Lower leg skin (tissue), 4 donors: ENCODE measurements around the gene GRIP2. TPM values are rescaled to one million over a fixed set of nuclear protein-coding genes. Genes with fewer than 3 reads are reported as not detected.

ENCODE experiments used
- DNase-seq, 2 donors: peaks; one replicate each; pipeline ENCODE4 v3.0.0-alpha.2; 2019; ENCODE audit warnings: low spot score in 2 of 2
- H3K4me3 ChIP-seq: fragments of 200-600 bp; sonication (generic); 2 replicates; pipeline ENCODE4 v1.5.1; 2017; ENCODE audit warnings: mild to moderate bottlenecking, low read depth; ENCODE audit not compliant: poor library complexity, severe bottlenecking
- CTCF ChIP-seq, 3 donors: fragments of 450-650 bp; IDR thresholded peaks; one replicate each; pipeline ENCODE4 v1.5.1; 2016; ENCODE audit warnings: antibody characterized with exemption in 3 of 3, mild to moderate bottlenecking in 3 of 3, moderate library complexity in 2 of 3
- POLR2A ChIP-seq, 2 donors: fragments of 450-650 bp; IDR thresholded peaks; one replicate each; pipeline ENCODE4 v1.6.1; 2016 to 2017; ENCODE audit warnings: antibody characterized with exemption in 2 of 2, mild to moderate bottlenecking in 1 of 2, moderate library complexity in 1 of 2
- WGBS, 2 donors: methylation state at CpG; one replicate each; pipeline ENCODE4 v1.1.5; 2018; 5-methylcytosine and 5-hydroxymethylcytosine counted together
- intact Hi-C: fragments of 100-400 bp; cut with DNase I; formaldehyde crosslinking; loops from one replicate; pipeline ENCODE4 v1.15.0; 2023; ENCODE audit warnings: low total_unique reads
- total RNA-seq, 4 donors: library from RNA; depleted of rRNA; stranded (reverse); fragments of >200 nt; gene quantifications; one replicate each; pipeline ENCODE4 v1.1.0, GENCODE V29; 2016

GRIP2 gene
- total RNA-seq, 4 donors from 2014 or later, result 0.89 to 5.2 (median 2.3) TPM

GRCh38 chr3:14541646-14542045 is 1.5 kb upstream of the GRIP2 start:
- 81 to 94% methylated on average over 5 to 8 of the region's 9 CpGs for WGBS, 2 donors
- no peak for DNase-seq
- H3K4me3 ChIP-seq, result no peak overlapping the region
- no peak for TF ChIP-seq CTCF (IDR thresholded peaks at IDR 0.05)
- TF ChIP-seq POLR2A (IDR thresholded peaks at IDR 0.05), result no peak
- intact Hi-C loops, result no loop called here

- H3K4me3 ChIP-seq, result no peak overlapping the region
- 78 to 82% methylated on average over 6 of the region's 6 CpGs for WGBS, 2 donors
- TF ChIP-seq CTCF (IDR thresholded peaks at IDR 0.05) (no peak), POLR2A (IDR thresholded peaks at IDR 0.05) (no peak)
- intact Hi-C loops, result no loop called here
- DNase-seq, result no peak
Observed at GRCh38 chr3:14540821-14541385, 761 bp upstream of the GRIP2 start.

GRCh38 chr3:14539384-14539741 is 779 bp downstream of the GRIP2 start:
- TF ChIP-seq POLR2A (IDR thresholded peaks at IDR 0.05) (no peak), CTCF (IDR thresholded peaks at IDR 0.05) (no peak)
- no peak for DNase-seq
- WGBS, 2 donors, result 83 to 88% methylated on average over 4 of the region's 4 CpGs
- intact Hi-C loops, result no loop called here
- no peak overlapping the region for H3K4me3 ChIP-seq

- TF ChIP-seq CTCF (IDR thresholded peaks at IDR 0.05) (no peak), POLR2A (IDR thresholded peaks at IDR 0.05) (no peak)
- DNase-seq, result no peak
- WGBS, 2 donors, result 55 to 69% methylated on average over 3 of the region's 3 CpGs
- H3K4me3 ChIP-seq, result no peak overlapping the region
- intact Hi-C loops, result no loop called here
Observed at GRCh38 chr3:14538451-14539088, 1.6 kb downstream of the GRIP2 start.

- no peak overlapping the region for H3K4me3 ChIP-seq
- WGBS, 2 donors, result 85 to 88% methylated on average over 10 of the region's 10 CpGs
- DNase-seq, result no peak
- TF ChIP-seq CTCF (IDR thresholded peaks at IDR 0.05), result no peak
- no peak for TF ChIP-seq POLR2A (IDR thresholded peaks at IDR 0.05)
- intact Hi-C loops, result no loop called here
Observed at GRCh38 chr3:14537590-14538450, 2.3 kb downstream of the GRIP2 start.
